B cell (primary cell): ENCODE measurements around the gene ZFR.

Experiments
- CTCF ChIP-seq: fragments of 200-600 bp; IDR thresholded peaks from one replicate; pipeline ENCODE4 v1.8.0; 2022; ENCODE audit warnings: antibody characterized with exemption, mild to moderate bottlenecking
- EZH2 ChIP-seq: IDR thresholded peaks from 2 replicates; pipeline ENCODE4 v1.6.1; 2012; ENCODE audit warnings: borderline replicate concordance, low read depth, mild to moderate bottlenecking, moderate library complexity, low read length; ENCODE audit not compliant: insufficient read depth, poor library complexity, severe bottlenecking

- TF ChIP-seq CTCF (no peak), EZH2 (no peak)
Observed at GRCh38 chr5:32422697-32423096, 21.8 kb downstream of the ZFR start.
